ENCODE measurements around the gene NEO1.

- TF ChIP-seq EZH2 (IDR thresholded peaks at IDR 0.05; ENCODE audit: borderline replicate concordance) (no peak), CTCF (IDR thresholded peaks at IDR 0.05; ENCODE audit: poor library complexity) (no peak), EZH2phosphoT487 (IDR thresholded peaks at IDR 0.05; ENCODE audit: low read depth, severe bottlenecking, unreplicated experiment) (no peak)
Measured at GRCh38 chr15:73183071-73183470, 130.8 kb downstream of the NEO1 start.

All from hepatocyte (in vitro differentiated cells).